ENCODE results near the gene CELSR2. TPM values are rescaled to one million over a fixed set of nuclear protein-coding genes. Genes with fewer than 3 reads are reported as not detected.

CELSR2 gene
- total and polyA plus RNA-seq, 2 of the 8 experiments (the other 6 are each of a cell fraction or from before 2014, with no cell fraction given): 12.0 to 27.7 TPM

DNA sequence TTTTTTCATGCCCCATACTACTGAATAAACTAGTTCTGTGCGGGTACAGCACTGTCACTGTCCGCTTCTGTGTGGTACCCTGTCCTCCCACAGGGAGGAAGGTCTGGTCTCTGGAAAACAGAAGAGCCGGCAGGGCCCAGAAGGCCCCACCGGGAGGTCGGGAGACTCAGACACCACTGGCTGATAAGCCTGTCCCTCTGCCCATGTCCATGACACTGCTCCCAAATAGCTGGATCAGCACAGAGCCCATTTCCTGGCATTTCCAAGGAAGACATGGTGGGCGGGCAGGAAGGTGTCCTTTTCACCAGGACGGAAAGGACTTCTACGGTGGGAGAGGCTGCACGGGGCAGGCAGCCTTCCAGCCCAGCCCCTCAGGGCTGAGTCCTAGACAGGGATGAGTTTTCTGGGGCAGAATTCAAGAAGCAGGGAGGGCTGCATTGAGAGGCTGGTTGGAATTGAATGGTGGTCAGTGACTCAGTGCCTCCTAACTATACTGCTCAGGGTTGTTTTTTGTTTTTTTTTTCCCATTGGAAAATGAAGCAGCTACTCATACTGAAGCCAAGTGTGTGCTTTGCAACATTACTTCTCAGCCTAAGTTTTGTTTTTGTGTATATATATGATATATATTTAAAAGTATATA, 26.5 kb downstream of the CELSR2 start:
- no peak for FAIRE-seq
- ChIA-PET CTCF (ENCODE audit: partially characterized antibody) (interaction anchor here (0.8 to 5.2 kb wide), 15 partner anchors 8 to 264 kb away, joined by 3 to 113 read pairs (median 7); partner anchors contain the start of genes MYBPHL, SARS1 and SORT1), POLR2A (ENCODE audit: partially characterized antibody) (interaction anchor here (1.0 to 2.4 kb wide), 7 partner anchors 10 to 122 kb away, joined by 3 to 17 read pairs (median 6); partner anchors contain the start of gene SORT1)

More for the DNA sequence above, 26.5 kb downstream of the CELSR2 start:
- TF ChIP-seq SP2 (IDR thresholded peaks at IDR 0.05; ENCODE audit: low read length) (no peak), CHD2 (IDR thresholded peaks at IDR 0.05; ENCODE audit: low read length) (no peak), RXRA (IDR thresholded peaks at IDR 0.05; ENCODE audit: insufficient read depth, low read depth, low read length) (no peak), GABPA (IDR thresholded peaks at IDR 0.05; ENCODE audit: borderline replicate concordance, insufficient read depth, low read length) (no peak), YY1 (IDR thresholded peaks at IDR 0.05; ENCODE audit: low read depth, low read length) (no peak), NRF1 (IDR thresholded peaks at IDR 0.05; ENCODE audit: low read depth, low read length) (no peak), HDAC2 (IDR thresholded peaks at IDR 0.05; ENCODE audit: borderline replicate concordance in 1 of 2, low read depth in 2 of 2, low read length in 2 of 2) (no peak)
- TF ChIP-seq, protein P1, sequence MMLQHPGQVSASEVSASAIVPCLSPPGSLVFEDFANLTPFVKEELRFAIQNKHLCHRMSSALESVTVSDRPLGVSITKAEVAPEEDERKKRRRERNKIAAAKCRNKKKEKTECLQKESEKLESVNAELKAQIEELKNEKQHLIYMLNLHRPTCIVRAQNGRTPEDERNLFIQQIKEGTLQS (IDR thresholded peaks at IDR 0.05; ENCODE audit: insufficient read depth, low read depth, low read length): no peak
- Histone ChIP-seq H4K20me1 (replicated peaks in 1 of 2; ENCODE audit: control insufficient read depth in 1 of 2, insufficient read depth in 2 of 2, low read length in 2 of 2) (peaks cover 0 to 5% of the 10 kb centered on the region in 2 experiments), H3K27me3 (replicated peaks in 1 of 4; ENCODE audit: control insufficient read depth in 3 of 4, extremely low read depth in 1 of 4, insufficient read depth in 3 of 4, low read length in 3 of 4) (no peaks in the 10 kb centered on the region), H3K14ac (ENCODE audit: insufficient read length) (no peak overlapping the region), H3K36me3 (ENCODE audit: control insufficient read depth in 2 of 4, insufficient read depth in 4 of 4, low read length in 3 of 4) (peaks cover 10 to 19% (median 17%) of the 10 kb centered on the region in 4 experiments; a peak in 6 of 8 replicates), H2AFZ (ENCODE audit: low read length) (no peak overlapping the region), H3K27ac (ENCODE audit: low read depth, low read length) (no peak overlapping the region), H3K9ac (replicated peaks in 1 of 4; ENCODE audit: extremely low read depth in 1 of 4, low read depth in 3 of 4, low read length in 3 of 4) (no peak overlapping the region), H3K56ac (replicated peaks; ENCODE audit: insufficient read length, low read depth, low read length) (no peak overlapping the region), H2BK15ac (ENCODE audit: low read length) (no peak overlapping the region), H2BK120ac (replicated peaks; ENCODE audit: low read depth, low read length) (no peak overlapping the region), H3K23me2 (ENCODE audit: low read depth, low read length) (no peaks in the 10 kb centered on the region), H4K91ac (replicated peaks; ENCODE audit: insufficient read length, low read length) (no peak overlapping the region), H2AK5ac (ENCODE audit: low read depth, low read length) (no peak overlapping the region), H2BK12ac (ENCODE audit: low read depth, low read length) (no peak overlapping the region), H4K5ac (ENCODE audit: insufficient read length, low read depth, low read length) (no peak overlapping the region), H2BK20ac (ENCODE audit: low read length) (no peak overlapping the region), H3K4me2 (ENCODE audit: insufficient read depth in 1 of 2, low read depth in 2 of 2, low read length in 2 of 2) (no peak overlapping the region), H4K8ac (ENCODE audit: extremely low read depth, insufficient read depth, low read length) (no peak overlapping the region), H3K23ac (ENCODE audit: insufficient read length) (no peak overlapping the region), H3K4me1 (replicated peaks in 1 of 4; ENCODE audit: control insufficient read depth in 3 of 4, insufficient read depth in 4 of 4, low read length in 3 of 4) (peaks cover 0 to 10% (median 3%) of the 10 kb centered on the region in 4 experiments; a peak in 5 of 7 replicates), H3K79me2 (ENCODE audit: control insufficient read depth in 1 of 2, insufficient read depth in 2 of 2, low read length in 2 of 2) (no peaks in the 10 kb centered on the region; a peak in 1 of 4 replicates), H3K4ac (replicated peaks; ENCODE audit: insufficient read length, low read depth, low read length) (no peak overlapping the region), H2BK5ac (ENCODE audit: low read depth, low read length) (no peak overlapping the region), H3K4me3 (ENCODE audit: extremely low read depth in 1 of 4, insufficient read depth in 2 of 4, low read depth in 3 of 4, low read length in 4 of 4) (no peak overlapping the region), H3K18ac (ENCODE audit: extremely low read depth, low read length) (no peak overlapping the region), H3K79me1 (ENCODE audit: low read depth, low read length) (no peaks in the 10 kb centered on the region), H3K9me3 (ENCODE audit: insufficient read depth in 2 of 2, low read depth in 1 of 2, low read length in 1 of 2) (no peaks in the 10 kb centered on the region)
- no peak for DNase-seq (ENCODE audit: low read depth in 1 of 2, low spot score in 2 of 2)
- WGBS, 2 experiments (ENCODE audit: extremely low coverage in 1 of 2, insufficient coverage in 1 of 2, insufficient read length in 1 of 2, insufficient replicate concordance in 2 of 2, low coverage in 1 of 2, low lambda C conversion rate in 2 of 2, missing lambda C conversion rate in 1 of 2): 86% methylated on average over 9 of the region's 9 CpGs; no CpG with 5 or more reads in 1 of the 2 experiments

Data from H1 (cell line).